Measurements from ENCODE around the gene CPNE4.

Gene CPNE4

GRCh38 chr3:131835906-131836305 lies 198.9 kb downstream of the CPNE4 start:
- H3K4me3 ChIP-seq (ENCODE audit: low read depth, low read length) = no peak overlapping the region
- DNase-seq (ENCODE audit: low read depth, low spot score) = no peak
- in situ Hi-C loops (cut with HindIII; ENCODE audit: low sequenced_read_pairs) = no loop called here
- TF ChIP-seq CTCF (IDR thresholded peaks at IDR 0.05; ENCODE audit: low read depth, low read length) = no peak

- no peak for TF ChIP-seq CTCF (IDR thresholded peaks at IDR 0.05; ENCODE audit: low read depth, low read length)
- in situ Hi-C loops (cut with HindIII; ENCODE audit: low sequenced_read_pairs) = no loop called here
- H3K4me3 ChIP-seq (ENCODE audit: low read depth, low read length) = no peak overlapping the region
- no peak for DNase-seq (ENCODE audit: low read depth, low spot score)
Observed at GRCh38 chr3:131831608-131832007, 203.2 kb downstream of the CPNE4 start.

- no peak overlapping the region for H3K4me3 ChIP-seq (ENCODE audit: low read depth, low read length)
- no peak for TF ChIP-seq CTCF (IDR thresholded peaks at IDR 0.05; ENCODE audit: low read depth, low read length)
- DNase-seq (ENCODE audit: low read depth, low spot score) = no peak
- in situ Hi-C loops (cut with HindIII; ENCODE audit: low sequenced_read_pairs) = no loop called here
Observed at GRCh38 chr3:131821191-131821762, 213.5 kb downstream of the CPNE4 start.

GRCh38 chr3:131819381-131820055 lies 215.3 kb downstream of the CPNE4 start:
- in situ Hi-C loops (cut with HindIII; ENCODE audit: low sequenced_read_pairs) = no loop called here
- no peak for DNase-seq (ENCODE audit: low read depth, low spot score)

GRCh38 chr3:131812433-131812832 lies 222.4 kb downstream of the CPNE4 start:
- in situ Hi-C loops (cut with HindIII; ENCODE audit: low sequenced_read_pairs) = no loop called here

More at GRCh38 chr3:131819381-131820055, 215.3 kb downstream of the CPNE4 start:
- no peak overlapping the region for H3K4me3 ChIP-seq (ENCODE audit: low read depth, low read length)
- peak; percentile 12 for TF ChIP-seq CTCF (IDR thresholded peaks at IDR 0.05; ENCODE audit: low read depth, low read length)

GRCh38 chr3:131811481-131811880 lies 223.3 kb downstream of the CPNE4 start:
- H3K4me3 ChIP-seq (ENCODE audit: low read depth, low read length) = no peak overlapping the region
- DNase-seq (ENCODE audit: low read depth, low spot score) = no peak
- no peak for TF ChIP-seq CTCF (IDR thresholded peaks at IDR 0.05; ENCODE audit: low read depth, low read length)
- in situ Hi-C loops (cut with HindIII; ENCODE audit: low sequenced_read_pairs) = no loop called here

More at GRCh38 chr3:131812433-131812832, 222.4 kb downstream of the CPNE4 start:
- no peak overlapping the region for H3K4me3 ChIP-seq (ENCODE audit: low read depth, low read length)
- no peak for DNase-seq (ENCODE audit: low read depth, low spot score)
- no peak for TF ChIP-seq CTCF (IDR thresholded peaks at IDR 0.05; ENCODE audit: low read depth, low read length)

Measured in astrocyte of the spinal cord (primary cell).